KOPT-K1 (cell line): ENCODE measurements around the gene ZNF18.
"Not testable (repeated sequence)": the region's sequence is repeated elsewhere in the genome, so short reads cannot be mapped to it uniquely, and the experiment has no call there.

Source experiments
- H3K27ac ChIP-seq: fragments of 200-600 bp; sonication (generic); 2 replicates; pipeline ENCODE4 v1.5.1; 2016; ENCODE audit warnings: antibody characterized with exemption, mild to moderate bottlenecking, low read depth, low read length; ENCODE audit not compliant: poor library complexity, severe bottlenecking
- H3K36me3 ChIP-seq: fragments of 200-600 bp; sonication (generic); 2 replicates; pipeline ENCODE4 v1.5.1; 2017; ENCODE audit warnings: antibody characterized with exemption, mild to moderate bottlenecking, low read length, moderate library complexity; ENCODE audit not compliant: insufficient read depth
- H3K9me3 ChIP-seq: fragments of 200-600 bp; sonication (generic); 2 replicates; pipeline ENCODE4 v1.5.1; 2017; ENCODE audit warnings: antibody characterized with exemption, low read length, mild to moderate bottlenecking; ENCODE audit not compliant: insufficient read depth, poor library complexity, severe bottlenecking

Gene ZNF18

GRCh38 chr17:12007466-12007865, 10.2 kb upstream of the ZNF18 start:
- Histone ChIP-seq H3K27ac (no peak overlapping the region), H3K36me3 (no peaks in the 10 kb centered on the region), H3K9me3 (no peaks in the 10 kb centered on the region)

DNA sequence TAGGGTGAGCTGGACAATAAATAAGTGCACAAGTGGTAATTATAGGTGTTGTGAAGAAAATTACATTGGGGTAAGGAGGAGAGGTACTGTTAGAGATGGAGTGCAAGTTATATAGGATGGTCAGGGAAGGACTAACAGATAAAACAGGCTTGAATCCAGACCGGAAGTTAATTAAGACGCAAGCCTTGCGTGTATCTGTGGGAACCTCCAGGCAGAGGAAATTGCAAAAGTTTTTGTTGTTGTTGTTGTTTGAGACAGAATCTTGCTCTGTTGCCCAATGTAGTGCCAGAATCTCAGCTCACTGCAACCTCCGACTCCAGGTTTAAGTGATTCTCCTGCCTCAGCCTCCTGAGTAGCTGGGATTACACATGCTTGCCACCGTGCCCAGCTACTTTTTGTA, 2.4 kb upstream of the ZNF18 start:
- Histone ChIP-seq H3K9me3 (no peaks in the 10 kb centered on the region), H3K36me3 (no peaks in the 10 kb centered on the region), H3K27ac (no peak overlapping the region)

DNA sequence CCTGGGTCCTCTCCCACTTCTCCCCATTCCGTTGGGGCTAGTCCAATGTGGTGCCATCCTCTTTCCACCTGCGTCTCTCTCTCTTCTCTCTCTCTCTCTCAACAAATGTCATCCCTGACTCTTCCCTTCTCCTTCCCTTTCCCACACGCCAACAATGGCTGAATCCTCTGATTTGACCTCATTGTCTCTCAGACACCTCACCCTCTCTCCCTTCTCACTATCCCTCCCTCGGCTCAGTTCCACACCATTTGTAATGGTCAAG, 628 bp upstream of the ZNF18 start:
- Histone ChIP-seq H3K36me3 (0 out of 2 replicates have a peak, but pooled peaks cover 2% of the 10 kb centered on the region), H3K27ac (peak overlapping the region; percentile 77), H3K9me3 (no peaks in the 10 kb centered on the region)

GRCh38 chr17:11996722-11997146, 541 bp downstream of the ZNF18 start:
- Histone ChIP-seq H3K36me3 (peaks cover 14% of the 10 kb centered on the region), H3K9me3 (no peaks in the 10 kb centered on the region), H3K27ac (peak overlapping the region; percentile 77)

DNA sequence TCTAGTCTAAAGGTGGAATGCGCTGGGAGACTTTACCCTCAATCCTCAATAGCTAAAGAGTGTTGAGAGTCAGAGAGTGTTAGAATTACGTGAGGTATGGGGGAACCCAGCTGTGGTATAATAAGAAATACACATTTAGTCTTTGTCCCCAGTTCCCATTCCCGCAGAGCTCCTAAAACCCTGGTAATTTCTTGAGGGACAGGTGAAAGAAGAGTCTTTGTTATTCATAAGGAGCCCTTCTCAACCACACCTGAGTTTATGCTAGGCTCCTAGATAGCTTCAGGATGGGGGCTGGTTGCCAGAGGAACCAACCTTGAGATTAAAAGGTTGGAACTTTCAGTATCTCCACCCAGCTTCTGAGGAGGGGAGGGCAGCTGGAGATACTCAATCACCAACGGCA, 5.8 kb downstream of the ZNF18 start:
- no peak overlapping the region for H3K27ac ChIP-seq

DNA sequence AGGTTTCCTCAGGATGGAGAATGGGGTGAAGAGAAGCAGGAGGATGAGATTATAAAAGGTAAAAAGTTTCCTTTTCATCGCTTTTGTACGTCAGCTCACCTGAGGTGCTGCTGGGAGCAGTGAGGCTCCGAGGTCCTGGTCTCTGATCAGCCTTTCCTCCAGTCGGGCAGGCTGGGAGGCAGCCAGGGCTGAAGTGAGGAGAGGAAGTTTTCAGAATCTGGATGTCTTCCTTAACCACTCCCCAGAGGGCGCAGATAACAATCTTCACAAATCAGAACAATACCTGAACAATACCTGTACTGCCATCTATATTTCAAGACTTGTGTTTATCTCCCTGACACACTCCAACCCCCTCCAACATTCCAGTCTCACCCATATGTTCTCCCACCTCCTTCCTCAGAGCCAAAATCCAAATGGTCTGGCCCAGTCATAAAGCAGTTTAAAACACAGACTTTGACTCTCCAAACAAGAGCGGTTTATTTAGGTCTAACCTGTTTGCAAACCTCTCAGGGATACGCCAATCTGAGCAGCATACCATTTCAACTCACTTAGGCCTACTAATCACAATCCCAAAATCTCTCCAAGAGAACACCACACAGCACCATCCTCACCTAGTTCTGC, 6.8 kb downstream of the ZNF18 start:
- Histone ChIP-seq H3K36me3 (peaks cover 75% of the 10 kb centered on the region), H3K9me3 (no peaks in the 10 kb centered on the region), H3K27ac (no peak overlapping the region)

More for the DNA sequence above, 5.8 kb downstream of the ZNF18 start:
- peaks cover 66% of the 10 kb centered on the region for H3K36me3 ChIP-seq
- no peaks in the 10 kb centered on the region for H3K9me3 ChIP-seq

DNA sequence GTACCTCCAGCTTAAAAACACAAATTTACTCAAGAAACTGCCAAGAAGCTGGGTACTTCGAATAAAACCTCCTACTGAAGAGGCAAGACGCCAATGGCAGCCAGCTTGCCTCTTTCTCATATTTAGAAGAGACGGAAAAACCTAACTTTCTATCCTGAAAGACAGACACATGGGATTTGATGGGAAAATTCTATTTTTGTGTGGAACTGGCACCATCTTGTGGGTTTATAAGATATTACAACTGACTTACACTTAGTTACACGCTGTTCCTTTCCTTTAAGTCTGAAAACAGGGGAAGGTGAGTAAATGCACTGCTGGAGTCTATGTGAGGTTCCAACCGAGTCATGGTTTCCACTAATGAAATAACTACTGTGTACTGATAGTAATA, 10.3 kb downstream of the ZNF18 start:
- Histone ChIP-seq H3K9me3 (no peaks in the 10 kb centered on the region), H3K27ac (no peak overlapping the region)

DNA sequence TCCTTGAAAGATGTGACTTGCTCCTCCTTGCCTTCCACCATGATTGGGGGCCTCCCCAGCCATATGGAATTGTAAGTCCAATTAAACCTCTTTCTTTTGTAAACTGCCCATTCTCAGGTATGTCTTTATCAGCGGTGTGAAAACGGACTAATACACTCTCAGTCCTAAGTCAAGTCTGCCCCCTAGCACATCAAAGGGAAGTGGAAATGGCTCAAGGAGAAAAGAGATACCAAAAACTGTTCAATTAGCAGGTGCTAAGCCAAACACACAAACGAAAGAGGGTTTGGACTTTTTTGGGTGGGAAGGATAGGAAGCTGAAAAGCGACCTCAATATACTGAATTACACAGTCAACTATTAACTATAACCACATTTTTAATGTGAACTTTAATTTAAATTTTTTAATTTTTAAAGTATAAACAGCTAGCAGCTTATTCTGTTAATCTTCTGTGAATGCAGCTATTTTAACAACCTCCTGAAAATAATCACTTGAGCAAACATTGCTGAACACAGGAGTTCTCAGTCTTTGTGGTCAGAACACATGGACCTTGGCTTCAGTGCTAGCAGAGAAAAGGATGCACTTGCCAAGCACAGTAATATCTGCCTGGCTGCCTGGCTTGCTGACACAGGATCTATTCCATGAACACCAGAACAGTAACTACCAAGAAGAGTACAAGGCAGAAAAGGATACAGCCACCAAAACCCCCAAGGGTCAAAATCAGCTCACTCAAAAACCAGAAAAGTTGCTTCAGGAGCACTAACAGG, 10.9 kb downstream of the ZNF18 start:
- peaks cover 98% of the 10 kb centered on the region for H3K36me3 ChIP-seq
- no peaks in the 10 kb centered on the region for H3K9me3 ChIP-seq
- no peak overlapping the region for H3K27ac ChIP-seq

More for the DNA sequence above, 10.3 kb downstream of the ZNF18 start:
- peaks cover 98% of the 10 kb centered on the region for H3K36me3 ChIP-seq

DNA sequence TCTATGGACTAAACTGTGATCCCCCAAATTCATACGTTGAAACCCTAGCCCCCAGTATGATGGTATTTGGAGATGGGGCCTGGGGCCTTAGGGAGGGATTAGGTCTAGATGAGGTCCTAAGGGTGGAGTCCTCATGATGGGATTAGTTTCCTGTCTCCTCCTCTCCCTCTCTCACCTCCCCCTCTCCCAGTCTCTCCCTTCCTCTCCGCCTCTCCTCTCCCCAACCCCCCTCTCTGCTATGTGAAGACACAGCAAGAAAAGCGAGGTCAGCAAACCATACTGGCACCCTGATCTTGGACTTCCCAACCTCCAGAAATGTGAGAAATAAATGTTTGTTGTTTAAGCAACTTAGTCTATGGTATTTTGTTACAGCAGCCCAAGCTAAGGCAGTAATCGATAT, 15.4 kb downstream of the ZNF18 start:
- H3K27ac ChIP-seq, result no peak overlapping the region
- H3K9me3 ChIP-seq, result no peaks in the 10 kb centered on the region
- peaks cover 86% of the 10 kb centered on the region for H3K36me3 ChIP-seq

- Histone ChIP-seq H3K27ac (no peak overlapping the region), H3K9me3 (no peaks in the 10 kb centered on the region), H3K36me3 (peaks cover 80% of the 10 kb centered on the region)
Measured at GRCh38 chr17:11980813-11981212, 16.5 kb downstream of the ZNF18 start.

DNA sequence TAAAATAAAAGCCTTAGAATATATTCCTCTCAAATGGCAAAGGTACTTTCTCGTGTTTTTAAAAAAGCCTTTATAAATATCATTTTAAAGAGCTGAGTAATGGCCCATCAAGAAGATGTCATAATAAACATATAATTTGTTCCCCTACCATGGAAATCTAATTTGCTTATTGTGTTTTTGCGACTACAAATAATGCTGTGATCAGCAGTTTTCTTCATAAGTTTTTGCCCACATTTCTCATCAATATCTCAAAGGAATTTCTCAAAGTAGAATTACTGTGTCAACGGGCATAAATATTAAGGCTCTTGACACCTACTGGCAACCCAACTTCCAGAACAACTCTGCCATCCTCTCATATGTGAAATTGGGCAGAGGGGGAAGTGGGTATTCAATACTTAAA, 17.5 kb downstream of the ZNF18 start:
- Histone ChIP-seq H3K27ac (no peak overlapping the region), H3K9me3 (no peaks in the 10 kb centered on the region), H3K36me3 (peaks cover 69% of the 10 kb centered on the region)

DNA sequence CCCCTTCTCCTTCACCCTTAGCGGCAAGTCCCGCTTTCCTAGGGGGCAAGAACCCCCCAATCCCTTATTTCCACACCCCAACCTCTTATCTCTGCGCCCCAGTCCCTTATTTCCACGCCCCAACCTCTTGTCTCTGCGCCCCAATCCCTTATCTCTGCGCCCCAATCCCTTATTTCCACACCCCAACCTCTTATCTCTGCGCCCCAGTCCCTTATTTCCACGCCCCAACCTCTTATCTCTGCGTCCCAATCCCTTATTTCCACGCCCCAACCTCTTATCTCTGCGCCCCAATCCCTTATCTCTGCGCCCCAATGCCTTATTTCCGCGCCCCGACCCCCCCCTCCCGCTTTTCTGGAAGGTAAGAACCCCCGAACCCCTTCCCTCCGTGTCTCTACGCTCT, 24.5 kb downstream of the ZNF18 start:
- not testable (repeated sequence) for H3K27ac ChIP-seq, H3K9me3 ChIP-seq
- H3K36me3 ChIP-seq, result peaks cover 12% of the 10 kb centered on the region

DNA sequence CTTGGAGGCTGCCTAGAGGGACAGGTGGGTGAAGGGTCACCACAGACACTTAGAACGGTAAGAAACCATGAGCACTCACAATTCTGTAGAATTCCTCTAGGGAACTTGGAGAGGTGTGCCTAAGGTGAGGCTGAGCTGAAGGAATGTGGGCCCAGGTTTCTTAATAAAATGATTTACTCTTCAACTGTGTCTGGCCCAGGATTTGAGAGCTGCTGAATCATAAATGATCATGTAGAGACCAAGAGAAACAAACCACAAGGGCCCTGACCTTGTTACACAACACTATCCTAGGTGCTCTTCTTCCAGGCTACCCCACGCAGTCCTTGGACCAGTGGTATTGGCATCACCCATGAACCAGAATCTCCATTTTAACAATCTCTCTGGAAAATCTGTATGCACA, 27.7 kb downstream of the ZNF18 start:
- Histone ChIP-seq H3K27ac (no peak overlapping the region), H3K9me3 (peaks cover 38% of the 10 kb centered on the region), H3K36me3 (no peaks in the 10 kb centered on the region)

DNA sequence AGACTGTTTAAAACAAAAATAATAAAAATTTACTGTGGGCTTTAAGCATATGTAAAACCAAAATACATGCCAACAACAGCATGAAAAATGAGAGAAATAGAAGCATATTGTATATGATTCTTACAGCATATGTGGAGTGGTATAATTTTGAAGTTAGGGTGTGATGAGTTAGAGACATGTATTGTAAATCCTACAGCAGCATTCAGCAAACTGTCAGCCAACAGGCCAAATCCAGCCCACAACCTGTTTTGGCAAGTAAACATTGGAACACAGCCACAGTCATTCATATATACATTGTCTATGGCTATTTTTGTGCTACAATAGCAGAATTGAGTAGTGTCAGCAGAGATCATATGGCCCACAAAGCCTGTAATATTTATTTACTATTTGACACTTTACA, 42.3 kb downstream of the ZNF18 start:
- Histone ChIP-seq H3K27ac (no peak overlapping the region), H3K36me3 (no peaks in the 10 kb centered on the region), H3K9me3 (peaks cover 18% of the 10 kb centered on the region)

DNA sequence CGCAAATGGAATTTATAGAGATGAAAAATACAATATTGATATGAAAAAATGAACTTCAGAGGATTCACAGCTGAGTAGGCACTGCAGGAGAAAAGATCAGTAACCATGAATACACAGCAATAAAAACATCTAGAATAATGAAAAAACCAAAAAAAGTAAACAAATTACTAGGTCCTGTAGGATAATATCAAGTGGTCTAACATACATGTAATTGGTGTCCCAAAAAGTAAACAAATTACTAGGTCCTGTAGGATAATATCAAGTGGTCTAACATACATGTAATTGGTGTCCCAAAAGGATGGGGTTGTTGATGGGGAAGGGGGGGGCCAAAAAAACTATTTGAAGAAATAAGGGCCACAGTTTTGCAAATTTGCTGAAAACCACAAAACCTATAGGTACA, 43.4 kb downstream of the ZNF18 start:
- H3K27ac ChIP-seq, result no peak overlapping the region
- no peaks in the 10 kb centered on the region for H3K36me3 ChIP-seq
- H3K9me3 ChIP-seq, result peaks cover 18% of the 10 kb centered on the region

- Histone ChIP-seq H3K9me3 (peaks cover 18% of the 10 kb centered on the region), H3K36me3 (no peaks in the 10 kb centered on the region), H3K27ac (no peak overlapping the region)
Measured at GRCh38 chr17:11952610-11953009, 44.7 kb downstream of the ZNF18 start.
